HepG2 (cell line): ENCODE data around the gene CD79A. TPM values are rescaled to one million over a fixed set of nuclear protein-coding genes. Genes with fewer than 3 reads are reported as not detected.
A peak's percentile ranks its signal among the peaks of the same experiment; 100 is the strongest.

ENCODE experiments used
- ATAC-seq: fragments of 200-7000 bp; cut with Tn5 transposase; 3 replicates; pipeline ENCODE4 v1.9.1; 2020; ENCODE audit warnings: mild to moderate bottlenecking, moderate library complexity
- BruUV-seq: library from RNA; stranded (reverse); fragments of 400-500 nt; replicated peaks from 2 replicates; lab custom pipeline; 2021; lab: Mats Ljungman, UMichigan
- CTCF ChIA-PET: fragments of 300-600 bp; formaldehyde crosslinking; extraction: SDS; loops from one replicate; lab custom pipeline; 2021; ENCODE audit warnings: low total read pairs, inconsistent platforms, low intra/inter-chr PET ratio; lab: Yijun Ruan, JAX
- POLR2A ChIA-PET: fragments of 350-600 bp; sonication (Branson Sonifier 250); formaldehyde crosslinking; loops from one replicate; lab custom pipeline; 2020; ENCODE audit warnings: antibody characterized with exemption, inconsistent platforms; lab: Yijun Ruan, JAX
- DNase-seq: peaks from one replicate; pipeline ENCODE4 v3.0.0-alpha.2; 2015; ENCODE audit warnings: low spot score
- FAIRE-seq: peaks from 3 replicates; lab custom pipeline; 2011; peaks lifted over from hg19 to GRCh38; lab: Jason Lieb, UNC
- H2AFZ ChIP-seq: one replicate; pipeline ENCODE4 v1.6.1; 2011; ENCODE audit warnings: low read length, inconsistent platforms
- H3K27ac ChIP-seq: fragments of 300-600 bp; 3 replicates; pipeline ENCODE4 v1.8.0; 2011; ENCODE audit warnings: mixed run types, mild to moderate bottlenecking, mixed read lengths, low read length, inconsistent platforms; ENCODE audit not compliant: insufficient read depth; ENCODE audit errors: extremely low read length
- H3K27me3 ChIP-seq, 2 experiments: fragments of 200-600 bp in 1 of 2; 2 replicates in 1 of 2; 3 replicates in 1 of 2; pipeline versions ENCODE4 v1.6.0 to v1.8.0; 2011; ENCODE audit warnings: low read length in 2 of 2, mild to moderate bottlenecking in 2 of 2, moderate library complexity in 2 of 2, inconsistent platforms in 1 of 2; ENCODE audit not compliant: insufficient read depth in 2 of 2, control insufficient read depth in 1 of 2
- H3K36me3 ChIP-seq, 2 experiments: fragments of 200-600 bp in 1 of 2; replicated peaks in 1 of 2; 2 replicates in 1 of 2; 3 replicates in 1 of 2; pipeline versions ENCODE4 v1.5.1 to v1.8.0; 2011; ENCODE audit warnings: low read length in 2 of 2, inconsistent platforms in 1 of 2; ENCODE audit not compliant: insufficient read depth in 2 of 2, control insufficient read depth in 1 of 2
- H3K4me1 ChIP-seq: 2 replicates; pipeline ENCODE4 v1.5.1; 2012; ENCODE audit warnings: low read length, inconsistent platforms; ENCODE audit not compliant: insufficient read depth
- H3K4me2 ChIP-seq: 2 replicates; pipeline ENCODE4 v1.6.0; 2011; ENCODE audit warnings: low read depth, low read length, inconsistent platforms
- H3K4me3 ChIP-seq, 3 experiments: fragments of 200-600 bp in 1 of 3; sonication (generic), shearing (Covaris generic) in 1 of 3; replicated peaks in 1 of 3; 2 replicates each; pipeline ENCODE4 v1.5.1; 2011 to 2016; ENCODE audit warnings: low read length in 3 of 3, inconsistent platforms in 2 of 3, low read depth in 2 of 3, mild to moderate bottlenecking in 2 of 3, control low read depth in 1 of 3, mixed read lengths in 1 of 3; ENCODE audit not compliant: insufficient read depth in 1 of 3
- H3K79me2 ChIP-seq: one replicate; pipeline ENCODE4 v1.6.1; 2011; ENCODE audit warnings: low read length, inconsistent platforms; ENCODE audit not compliant: insufficient read depth
- H3K9ac ChIP-seq: 2 replicates; pipeline ENCODE4 v1.6.0; 2011; ENCODE audit warnings: mild to moderate bottlenecking, low read depth, low read length, inconsistent platforms; ENCODE audit not compliant: insufficient read depth
- H3K9me3 ChIP-seq: 2 replicates; pipeline ENCODE4 v1.5.1; 2012; ENCODE audit warnings: mild to moderate bottlenecking, low read length
- H4K20me1 ChIP-seq: 2 replicates; pipeline ENCODE4 v1.6.0; 2011; ENCODE audit warnings: inconsistent platforms, mild to moderate bottlenecking, low read length, moderate library complexity; ENCODE audit not compliant: insufficient read depth
- ZNF646 ChIP-seq: sonication (generic); formaldehyde crosslinking; IDR thresholded peaks from 2 replicates; pipeline ENCODE4 v1.9.0; 2021; ENCODE audit warnings: mild to moderate bottlenecking, missing genetic modification reagents
- ZNF770 ChIP-seq: sonication (generic); formaldehyde crosslinking; IDR thresholded peaks from 2 replicates; pipeline ENCODE4 v1.5.0; 2020; ENCODE audit warnings: mild to moderate bottlenecking, missing genetic modification reagents
- WGBS: methylation state at CpG from one replicate; pipeline ENCODE4 v1.1.6; 2017; ENCODE audit warnings: low lambda C conversion rate; 5-methylcytosine and 5-hydroxymethylcytosine counted together
- in situ Hi-C: cut with HindIII; loops from 2 replicates; pipeline ENCODE4 v1.10.0; 2017; ENCODE audit warnings: low pct_unique_long_range_greater_than_20kb; ENCODE audit not compliant: extremely low pct_ligation_motif_present
- intact Hi-C: fragments of 100-400 bp; cut with micrococcal nuclease; formaldehyde crosslinking; loops from one replicate; pipeline ENCODE4 v1.10.0; 2022; ENCODE audit not compliant: unreplicated experiment
- polyA plus RNA-seq, 8 experiments: library from polyadenylated mRNA; depleted of rRNA in 3 of 8; stranded (reverse) in 7 of 8; unstranded in 1 of 8; fragments of >200 nt; fragmentation: Illumina TruSeq in 4 of 8; extraction: Trizol in 4 of 8; gene quantifications; 2 replicates each; pipeline versions ENCODE4 v1.2.1 to v1.2.3, GENCODE V29; 2011 to 2016; ENCODE audit warnings: low read depth in 4 of 8, missing spikeins in 1 of 8, mixed read lengths in 1 of 8; ENCODE audit not compliant: insufficient read depth in 1 of 8
- total RNA-seq, 5 experiments: library from RNA; depleted of rRNA; stranded (reverse); fragments of >200 nt; fragmentation: Illumina TruSeq; extraction: Trizol; gene quantifications; 2 replicates each; pipeline ENCODE4 v1.2.3, GENCODE V29; 2016; ENCODE audit warnings: low read depth in 1 of 5

Gene CD79A
- total and polyA plus RNA-seq, 2 of the 13 experiments (the other 11 are each of a cell fraction or from before 2014, with no cell fraction given): 0.24 to 0.33 TPM

DNA sequence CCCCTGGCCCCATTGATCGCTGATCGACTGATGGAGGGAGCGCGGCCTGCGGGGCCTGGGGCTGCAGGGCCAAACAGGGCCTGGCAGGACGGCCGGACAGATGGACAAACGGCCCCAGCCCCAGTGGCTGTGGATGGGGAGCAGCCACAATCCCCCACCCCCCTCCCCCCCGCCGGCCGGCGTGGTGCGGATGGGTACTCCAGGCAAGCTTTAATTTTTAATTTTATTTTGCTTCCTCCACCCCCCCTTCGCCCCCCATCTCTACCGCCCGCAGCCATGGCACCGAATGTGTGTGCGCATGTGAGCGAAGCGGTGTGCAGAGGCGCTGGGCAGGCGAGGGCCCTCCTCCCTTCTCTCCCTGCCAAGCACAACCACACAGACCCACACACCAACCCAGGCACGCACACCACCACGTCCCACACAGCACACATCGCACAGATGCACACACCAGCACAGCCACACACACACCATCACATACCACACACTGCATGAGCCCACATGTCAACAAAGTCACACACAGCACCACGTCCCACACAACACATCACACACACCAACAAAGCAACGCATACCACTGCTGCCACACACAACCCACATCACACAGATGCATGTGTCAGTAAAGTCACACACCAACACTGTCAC lies 38.8 kb downstream of the CD79A start:
- H3K9me3 ChIP-seq: no peaks in the 10 kb centered on the region
- no peak overlapping the region for H2AFZ ChIP-seq
- no peaks in the 10 kb centered on the region for H3K79me2 ChIP-seq
- POLR2A ChIA-PET: no interaction called here
- no peaks in the 10 kb centered on the region for H3K4me1 ChIP-seq
- WGBS: 67% methylated on average over 26 of the region's 27 CpGs
- H3K4me3 ChIP-seq: no peak overlapping the region
- H3K9ac ChIP-seq: no peak overlapping the region
- no peaks in the 10 kb centered on the region for H3K36me3 ChIP-seq
- CTCF ChIA-PET: no interaction called here
- ATAC-seq (no peak), DNase-seq (no peak), FAIRE-seq (no peak)
- intact Hi-C loops: no loop called here
- in situ Hi-C loops: no loop called here
- peaks cover 10 to 36% of the 10 kb centered on the region in 2 experiments for H3K27me3 ChIP-seq
- H4K20me1 ChIP-seq: no peaks in the 10 kb centered on the region
- no peak overlapping the region for H3K4me2 ChIP-seq
- no peak overlapping the region for H3K27ac ChIP-seq
- TF ChIP-seq ZNF646 (CRISPR knock-in tag) (peak; percentile 88), ZNF770 (CRISPR knock-in tag) (no peak)
- no TSS peak for BruUV-seq
